Fibroblast of upper back skin (primary cell): Measurements from ENCODE around the gene PPP1R18.
A peak's percentile ranks its signal among the peaks of the same experiment; 100 is the strongest.
"Not testable (repeated sequence)": the region's sequence is repeated elsewhere in the genome, so short reads cannot be mapped to it uniquely, and the experiment has no call there.

Experiments
- DNase-seq: peaks from one replicate; pipeline ENCODE4 v3.0.0-alpha.2; 2013

Gene PPP1R18, protein sequence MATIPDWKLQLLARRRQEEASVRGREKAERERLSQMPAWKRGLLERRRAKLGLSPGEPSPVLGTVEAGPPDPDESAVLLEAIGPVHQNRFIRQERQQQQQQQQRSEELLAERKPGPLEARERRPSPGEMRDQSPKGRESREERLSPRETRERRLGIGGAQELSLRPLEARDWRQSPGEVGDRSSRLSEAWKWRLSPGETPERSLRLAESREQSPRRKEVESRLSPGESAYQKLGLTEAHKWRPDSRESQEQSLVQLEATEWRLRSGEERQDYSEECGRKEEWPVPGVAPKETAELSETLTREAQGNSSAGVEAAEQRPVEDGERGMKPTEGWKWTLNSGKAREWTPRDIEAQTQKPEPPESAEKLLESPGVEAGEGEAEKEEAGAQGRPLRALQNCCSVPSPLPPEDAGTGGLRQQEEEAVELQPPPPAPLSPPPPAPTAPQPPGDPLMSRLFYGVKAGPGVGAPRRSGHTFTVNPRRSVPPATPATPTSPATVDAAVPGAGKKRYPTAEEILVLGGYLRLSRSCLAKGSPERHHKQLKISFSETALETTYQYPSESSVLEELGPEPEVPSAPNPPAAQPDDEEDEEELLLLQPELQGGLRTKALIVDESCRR

DNA sequence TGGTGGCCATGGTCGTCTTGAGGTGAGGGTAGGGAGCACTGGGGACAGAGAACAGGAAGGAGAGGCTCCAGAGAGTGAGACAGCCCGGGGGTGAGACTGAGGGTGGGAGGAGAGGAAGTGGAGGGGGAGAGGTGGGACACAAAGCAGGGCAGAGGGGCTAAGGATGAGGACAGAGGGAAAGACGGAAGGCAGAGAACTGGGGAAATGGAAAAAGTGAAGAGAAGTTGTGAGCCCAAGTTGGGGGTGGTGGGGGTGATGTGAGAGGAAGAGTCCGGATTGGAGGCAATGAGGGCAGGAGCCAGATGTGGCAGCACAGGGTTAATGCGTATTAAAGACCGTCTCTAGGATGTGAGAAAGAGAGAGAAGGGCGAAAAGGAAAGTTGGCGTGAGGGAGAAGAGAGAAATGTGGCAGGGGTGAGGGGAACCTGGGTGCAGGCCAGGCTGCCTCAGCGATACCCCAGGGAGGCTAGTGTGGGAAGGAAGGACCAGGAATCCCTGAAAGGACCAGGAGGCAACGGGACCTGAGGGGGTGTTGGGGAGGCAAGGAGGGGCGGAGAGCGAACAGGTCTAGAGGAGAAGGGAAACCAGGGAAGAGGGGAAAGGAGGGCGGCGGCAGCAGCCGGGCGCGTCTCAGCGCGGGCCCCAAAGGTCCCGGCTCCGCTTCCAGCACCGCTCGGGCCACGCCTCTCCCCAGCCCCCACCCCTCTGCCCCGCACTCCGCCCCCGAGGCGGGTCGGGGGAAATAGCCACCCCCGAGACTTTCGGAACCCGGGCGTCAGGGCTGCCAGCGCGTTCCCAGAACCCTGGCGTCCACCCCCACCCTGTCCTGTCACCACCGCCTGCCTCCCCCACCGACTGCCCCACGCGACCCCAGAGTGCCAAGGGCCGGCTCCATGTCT is at the start of gene PPP1R18:
TSS of gene PPP1R18 (minus strand) at position 637 of the 899 bp plus-strand sequence. CDS start at position 10, 627 bp downstream.
- peak; percentile 57 for DNase-seq

DNA sequence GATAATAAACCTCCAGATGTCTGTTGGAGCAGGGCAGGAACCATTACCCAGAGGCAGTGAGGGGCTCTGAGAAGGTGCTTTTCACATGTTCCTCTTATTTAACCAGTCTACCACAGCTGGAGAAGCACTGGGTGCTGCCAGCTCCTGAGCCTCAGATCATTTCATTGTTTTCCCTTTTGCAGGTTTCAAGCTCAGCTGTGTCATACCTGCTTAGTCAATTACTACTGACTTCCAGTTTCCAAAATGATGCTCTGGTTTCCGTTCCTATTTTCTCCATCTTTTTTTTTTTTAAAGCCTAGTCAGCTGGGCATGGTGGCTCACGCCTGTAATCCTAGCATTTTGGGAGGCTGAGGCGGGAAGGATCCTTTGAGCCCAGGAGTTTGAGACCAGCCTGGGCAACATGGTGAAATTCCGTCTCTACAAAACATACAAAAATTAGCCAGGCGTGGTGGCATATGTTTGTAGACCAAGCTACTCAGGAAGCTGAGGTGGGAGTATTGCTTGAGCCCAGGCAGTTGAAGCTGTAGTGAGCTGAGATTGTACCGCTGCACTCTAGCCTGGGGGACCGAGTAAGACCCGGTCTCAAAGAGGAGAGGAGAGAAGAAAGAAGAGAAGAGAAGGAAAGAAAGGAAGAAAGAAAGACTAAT is 49.3 kb upstream of the PPP1R18 start:
- no peak for DNase-seq

DNA sequence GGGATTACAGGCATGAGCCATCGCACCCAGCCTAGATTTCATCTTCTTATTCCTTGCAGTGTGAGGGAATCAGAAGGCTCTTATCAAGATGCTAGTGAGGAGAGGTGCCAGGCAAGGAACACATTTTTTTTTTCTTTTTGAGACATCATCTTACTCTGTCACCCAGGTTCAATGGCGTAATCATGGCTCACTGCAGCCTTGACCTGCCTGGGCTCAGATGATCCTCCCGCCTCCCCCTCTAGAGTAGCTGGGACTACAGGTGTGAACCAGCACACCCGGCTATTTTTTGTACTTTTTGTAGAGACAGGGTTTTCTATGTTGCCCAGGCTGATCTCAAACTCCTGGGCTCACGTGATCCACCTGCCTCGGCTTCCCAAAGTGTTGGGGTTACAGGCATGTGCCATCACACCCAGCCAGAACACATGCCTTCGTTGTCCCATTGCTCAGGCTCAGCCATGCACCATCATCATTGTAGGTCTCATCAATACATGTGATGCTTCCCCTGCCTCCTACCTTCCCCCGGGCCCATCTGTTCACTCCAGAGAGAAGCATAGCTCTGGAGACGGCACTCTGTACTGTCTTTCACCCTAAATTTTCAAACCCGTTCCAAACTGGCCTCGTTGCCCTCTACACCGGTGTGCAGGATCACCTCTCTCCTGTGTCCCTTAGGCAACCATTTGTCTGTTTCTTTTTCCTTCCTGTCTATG is 45.9 kb upstream of the PPP1R18 start:
- no peak for DNase-seq

DNA sequence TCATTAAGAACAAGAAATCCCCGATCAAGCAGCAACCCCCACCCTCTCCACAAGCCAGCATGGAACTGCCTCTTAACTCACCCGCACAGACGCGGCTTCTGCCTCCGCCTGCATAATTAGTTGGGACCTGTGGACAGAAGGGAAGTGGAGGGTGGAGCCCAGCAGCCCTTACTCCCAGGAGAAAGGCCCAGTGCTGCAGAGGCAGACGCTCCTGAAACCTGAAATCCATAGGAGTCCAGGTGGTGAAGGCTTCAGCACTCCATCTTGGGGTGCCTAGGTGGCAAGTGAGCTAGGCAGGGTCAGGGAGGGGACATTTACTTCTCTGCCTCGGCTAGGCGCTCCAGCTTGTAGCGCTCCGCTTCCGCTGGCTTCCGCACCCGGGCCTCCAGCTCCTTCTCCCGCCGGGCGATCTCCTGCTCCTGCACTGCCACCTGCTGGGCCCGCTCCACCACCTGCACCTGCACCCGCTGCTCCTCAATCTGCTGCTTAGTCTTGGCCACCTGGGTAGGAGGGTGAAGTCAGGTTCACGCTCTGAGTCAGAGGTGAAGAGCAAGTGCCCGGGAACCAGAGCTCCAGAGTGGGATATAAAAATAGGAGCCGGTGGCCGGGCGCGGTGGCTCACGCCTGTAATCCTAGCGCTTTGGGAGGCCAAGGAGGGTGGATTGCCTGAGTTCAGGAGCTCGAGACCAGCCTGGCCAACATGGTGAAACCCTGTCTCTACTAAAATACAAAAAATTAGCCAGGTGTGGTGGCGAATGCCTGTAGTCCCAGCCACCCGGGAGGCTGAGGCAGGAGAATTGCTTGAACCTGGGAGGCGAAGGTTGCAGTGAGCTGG is 44.4 kb upstream of the PPP1R18 start:
- DNase-seq, result peak; percentile 51

DNA sequence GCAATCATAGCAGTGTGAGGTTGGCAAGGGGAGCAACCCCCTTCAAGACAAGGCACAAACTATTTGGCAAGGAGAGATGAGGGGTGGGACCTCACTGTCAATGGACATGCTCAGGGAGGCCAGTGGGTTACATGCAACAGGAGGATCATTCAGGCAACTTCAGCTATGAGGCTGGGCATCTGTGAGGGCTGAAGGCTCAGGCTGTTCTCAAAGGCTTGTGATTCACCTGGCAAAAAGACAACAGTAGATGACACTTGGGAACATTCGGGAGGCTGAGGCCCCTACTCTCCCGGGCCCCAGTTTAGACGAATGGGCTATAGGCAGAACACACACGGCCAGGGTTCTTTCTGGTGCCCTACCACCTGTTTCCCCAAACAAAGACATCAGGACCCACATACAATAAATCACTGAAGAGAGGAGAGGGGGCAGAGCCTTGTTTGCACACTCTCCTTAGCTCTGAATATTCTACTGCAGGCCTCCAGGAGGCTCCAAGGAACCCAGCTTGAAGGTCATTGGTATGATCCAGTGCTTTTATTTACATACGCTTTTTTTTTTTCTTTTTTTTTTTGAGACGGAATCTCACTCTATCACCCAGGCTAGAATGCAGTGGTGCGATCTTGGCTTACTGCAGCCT is 41.6 kb upstream of the PPP1R18 start:
- DNase-seq, result peak; percentile 53

DNA sequence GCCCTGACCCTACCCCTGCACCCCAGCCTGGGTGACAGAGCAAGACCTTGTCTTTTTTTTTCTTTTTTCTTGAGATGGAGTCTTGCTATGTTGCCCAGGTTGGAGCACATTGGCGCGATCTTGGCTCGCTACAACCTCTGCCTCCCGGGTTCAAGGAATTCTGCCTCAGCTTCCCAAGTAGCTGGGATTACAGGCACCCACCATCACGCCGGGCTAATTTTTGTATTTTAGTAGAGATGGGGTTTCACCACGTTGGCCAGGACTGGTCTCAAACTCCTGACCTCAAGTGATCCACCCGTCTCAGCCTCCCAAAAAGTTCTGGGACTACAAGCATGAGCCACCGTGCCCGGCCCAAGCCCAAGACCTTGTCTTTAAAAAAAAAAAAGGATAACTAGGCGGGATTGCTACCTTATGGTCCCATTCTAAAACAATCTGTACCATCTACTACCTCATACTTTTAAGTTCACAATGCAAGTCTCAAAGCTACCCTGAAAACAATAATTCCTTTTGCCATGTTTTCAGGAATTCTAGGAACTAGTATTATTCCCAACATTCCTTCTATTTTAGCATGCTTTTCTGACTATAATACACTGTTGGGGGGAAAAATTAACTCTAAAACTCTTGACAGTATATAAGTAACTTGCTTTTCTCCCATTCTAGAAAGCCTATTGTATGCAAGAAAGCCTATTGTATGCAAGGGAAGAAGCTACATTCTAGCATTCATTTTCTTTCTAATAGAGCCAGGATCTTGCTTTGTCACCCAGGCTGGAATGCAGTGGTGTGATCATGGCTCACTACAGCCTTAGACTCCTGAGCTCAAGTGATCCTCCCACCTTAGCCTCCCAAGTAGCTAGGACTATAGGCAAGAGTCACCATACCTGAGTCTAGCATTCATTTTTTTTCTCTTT is 40.3 kb upstream of the PPP1R18 start:
- DNase-seq, result peak; percentile 21

DNA sequence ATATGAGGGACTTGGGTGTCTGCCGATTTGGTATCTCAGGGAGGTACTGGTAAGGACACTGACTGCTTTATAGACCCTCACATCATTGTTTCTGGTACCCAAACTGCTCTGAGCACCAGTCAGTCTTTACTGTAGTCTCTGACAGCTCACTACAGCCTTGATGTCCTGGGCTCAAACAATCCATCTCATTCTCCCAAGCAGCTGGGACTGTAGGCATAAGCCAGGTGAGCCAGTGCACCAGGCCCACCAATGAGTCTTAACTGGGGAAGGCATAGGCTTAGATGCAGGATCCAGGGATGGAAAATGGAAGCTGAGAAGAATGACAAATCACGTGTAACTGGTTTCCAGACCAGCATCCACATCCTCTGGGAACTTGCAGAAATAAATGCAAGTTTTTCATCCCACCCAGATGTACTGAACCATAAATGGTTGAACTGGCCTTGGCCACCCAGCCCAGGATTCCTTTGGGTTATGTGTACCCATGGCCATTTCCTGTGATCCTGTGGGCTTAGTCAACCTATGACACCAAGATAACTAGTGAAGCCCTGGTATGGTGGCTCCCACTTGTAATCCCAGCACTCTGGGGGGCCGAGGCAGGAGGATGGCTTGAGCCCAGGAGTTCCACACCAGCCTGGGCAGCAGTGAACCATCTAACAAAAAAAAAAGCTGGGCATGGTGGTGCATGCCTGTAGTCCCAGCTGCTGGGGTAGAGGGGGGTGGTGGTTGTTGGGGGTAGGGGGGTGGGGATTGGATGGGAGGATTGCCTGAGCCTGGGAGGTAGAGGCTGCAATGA is 39.5 kb upstream of the PPP1R18 start:
- DNase-seq, result peak; percentile 65

DNA sequence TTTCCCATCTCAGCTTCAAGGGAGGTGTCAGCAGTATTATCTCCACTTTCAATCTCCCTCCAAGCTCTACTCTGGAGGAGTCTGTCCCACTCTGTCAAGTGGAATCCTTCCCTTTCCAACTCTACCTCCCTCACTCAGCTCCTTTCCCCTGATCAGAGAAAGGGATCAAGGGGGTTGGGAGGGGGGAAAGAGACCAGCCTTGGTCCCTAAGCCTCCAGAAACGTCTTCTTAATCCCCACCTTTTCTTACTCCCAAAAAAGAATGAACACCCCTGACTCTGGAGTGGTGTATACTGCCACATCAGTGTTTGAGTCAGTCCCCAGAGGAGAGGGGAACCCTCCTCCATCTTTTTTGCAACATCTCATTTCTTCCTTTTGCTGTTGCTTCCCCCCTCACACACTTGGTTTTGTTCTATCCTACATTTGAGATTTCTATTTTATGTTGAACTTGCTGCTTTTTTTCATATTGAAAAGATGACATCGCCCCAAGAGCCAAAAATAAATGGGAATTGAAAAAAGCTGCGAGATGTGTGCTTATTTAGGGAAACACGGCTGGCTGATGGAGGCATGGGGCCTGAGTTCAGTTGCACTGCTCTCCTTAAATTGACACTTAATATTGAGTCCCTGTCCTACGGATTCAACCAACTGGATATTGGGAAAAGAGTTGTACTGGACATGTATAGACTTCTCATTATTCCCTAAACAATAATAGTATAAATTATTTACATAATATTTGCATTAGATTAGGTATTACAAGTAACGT is 38.6 kb upstream of the PPP1R18 start:
- peak; percentile 24 for DNase-seq

DNA sequence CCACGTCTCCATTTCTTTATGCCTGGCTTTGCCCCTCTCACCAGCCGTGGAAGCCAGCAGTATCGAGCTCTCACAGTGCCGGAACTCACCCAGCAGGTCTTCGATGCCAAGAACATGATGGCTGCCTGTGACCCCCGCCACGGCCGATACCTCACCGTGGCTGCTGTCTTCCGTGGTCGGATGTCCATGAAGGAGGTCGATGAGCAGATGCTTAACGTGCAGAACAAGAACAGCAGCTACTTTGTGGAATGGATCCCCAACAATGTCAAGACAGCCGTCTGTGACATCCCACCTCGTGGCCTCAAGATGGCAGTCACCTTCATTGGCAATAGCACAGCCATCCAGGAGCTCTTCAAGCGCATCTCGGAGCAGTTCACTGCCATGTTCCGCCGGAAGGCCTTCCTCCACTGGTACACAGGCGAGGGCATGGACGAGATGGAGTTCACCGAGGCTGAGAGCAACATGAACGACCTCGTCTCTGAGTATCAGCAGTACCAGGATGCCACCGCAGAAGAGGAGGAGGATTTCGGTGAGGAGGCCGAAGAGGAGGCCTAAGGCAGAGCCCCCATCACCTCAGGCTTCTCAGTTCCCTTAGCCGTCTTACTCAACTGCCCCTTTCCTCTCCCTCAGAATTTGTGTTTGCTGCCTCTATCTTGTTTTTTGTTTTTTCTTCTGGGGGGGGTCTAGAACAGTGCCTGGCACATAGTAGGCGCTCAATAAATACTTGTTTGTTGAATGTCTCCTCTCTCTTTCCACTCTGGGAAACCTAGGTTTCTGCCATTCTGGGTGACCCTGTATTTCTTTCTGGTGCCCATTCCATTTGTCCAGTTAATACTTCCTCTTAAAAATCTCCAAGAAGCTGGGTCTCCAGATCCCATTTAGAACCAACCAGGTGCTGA is 37.6 kb upstream of the PPP1R18 start:
- DNase-seq, result not testable (repeated sequence)

DNA sequence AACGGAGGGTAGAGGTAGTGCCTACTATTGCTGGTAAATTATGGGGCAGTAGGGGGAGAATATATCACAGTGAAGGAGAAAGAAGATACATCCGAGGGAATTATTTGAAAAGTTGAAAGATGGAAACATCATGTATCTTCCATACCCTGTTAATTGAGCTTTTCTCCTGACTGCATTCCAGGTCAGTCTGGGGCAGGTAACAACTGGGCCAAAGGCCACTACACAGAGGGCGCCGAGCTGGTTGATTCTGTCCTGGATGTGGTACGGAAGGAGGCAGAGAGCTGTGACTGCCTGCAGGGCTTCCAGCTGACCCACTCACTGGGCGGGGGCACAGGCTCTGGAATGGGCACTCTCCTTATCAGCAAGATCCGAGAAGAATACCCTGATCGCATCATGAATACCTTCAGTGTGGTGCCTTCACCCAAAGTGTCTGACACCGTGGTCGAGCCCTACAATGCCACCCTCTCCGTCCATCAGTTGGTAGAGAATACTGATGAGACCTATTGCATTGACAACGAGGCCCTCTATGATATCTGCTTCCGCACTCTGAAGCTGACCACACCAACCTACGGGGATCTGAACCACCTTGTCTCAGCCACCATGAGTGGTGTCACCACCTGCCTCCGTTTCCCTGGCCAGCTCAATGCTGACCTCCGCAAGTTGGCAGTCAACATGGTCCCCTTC is 36.9 kb upstream of the PPP1R18 start:
- DNase-seq, result not testable (repeated sequence)

DNA sequence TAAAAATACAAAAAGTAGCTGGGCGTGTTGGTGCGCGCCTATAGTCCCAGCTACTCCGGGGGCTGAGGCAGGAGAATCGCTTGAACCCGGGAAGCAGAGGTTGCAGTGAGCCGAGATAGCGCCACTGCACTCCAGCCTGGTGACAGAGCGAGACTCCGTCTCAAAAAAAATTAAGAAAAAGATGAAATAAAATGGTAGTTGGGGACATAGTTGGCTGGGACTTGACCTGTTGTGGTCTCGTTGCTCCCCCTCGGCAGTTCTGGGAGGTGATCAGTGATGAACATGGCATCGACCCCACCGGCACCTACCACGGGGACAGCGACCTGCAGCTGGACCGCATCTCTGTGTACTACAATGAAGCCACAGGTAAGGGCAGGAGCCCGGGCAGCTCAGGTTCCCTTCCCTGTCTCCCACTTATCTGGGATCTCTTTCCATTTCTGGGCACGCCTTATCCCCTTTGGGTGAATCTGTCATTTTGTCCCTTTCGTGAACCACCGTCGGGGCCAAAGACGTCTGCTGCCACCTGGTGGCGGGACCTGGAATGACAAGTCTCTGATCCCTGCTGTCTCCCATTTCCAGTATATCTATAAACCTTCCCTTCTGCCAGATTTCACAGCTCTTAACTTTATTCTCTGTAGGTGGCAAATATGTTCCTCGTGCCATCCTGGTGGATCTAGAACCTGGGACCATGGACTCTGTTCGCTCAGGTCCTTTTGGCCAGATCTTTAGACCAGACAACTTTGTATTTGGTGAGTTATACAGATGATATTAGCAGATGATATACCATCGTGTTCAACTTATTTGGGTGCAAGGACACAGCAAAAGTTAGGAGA is 36.1 kb upstream of the PPP1R18 start:
- peak; percentile 75 for DNase-seq

DNA sequence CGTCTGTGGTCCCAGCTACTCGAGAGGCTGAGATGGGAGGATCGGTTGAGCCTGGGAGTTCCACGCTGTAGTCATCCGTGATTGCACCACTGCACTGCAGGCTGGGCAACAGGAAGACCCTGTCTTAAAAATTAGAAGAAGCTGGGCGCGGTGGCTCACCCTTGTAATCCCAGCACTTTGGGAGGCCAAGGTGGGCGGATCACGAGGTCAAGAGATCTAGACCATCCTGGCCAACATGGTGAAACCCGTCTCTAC is 35.5 kb upstream of the PPP1R18 start:
- peak; percentile 31 for DNase-seq

DNA sequence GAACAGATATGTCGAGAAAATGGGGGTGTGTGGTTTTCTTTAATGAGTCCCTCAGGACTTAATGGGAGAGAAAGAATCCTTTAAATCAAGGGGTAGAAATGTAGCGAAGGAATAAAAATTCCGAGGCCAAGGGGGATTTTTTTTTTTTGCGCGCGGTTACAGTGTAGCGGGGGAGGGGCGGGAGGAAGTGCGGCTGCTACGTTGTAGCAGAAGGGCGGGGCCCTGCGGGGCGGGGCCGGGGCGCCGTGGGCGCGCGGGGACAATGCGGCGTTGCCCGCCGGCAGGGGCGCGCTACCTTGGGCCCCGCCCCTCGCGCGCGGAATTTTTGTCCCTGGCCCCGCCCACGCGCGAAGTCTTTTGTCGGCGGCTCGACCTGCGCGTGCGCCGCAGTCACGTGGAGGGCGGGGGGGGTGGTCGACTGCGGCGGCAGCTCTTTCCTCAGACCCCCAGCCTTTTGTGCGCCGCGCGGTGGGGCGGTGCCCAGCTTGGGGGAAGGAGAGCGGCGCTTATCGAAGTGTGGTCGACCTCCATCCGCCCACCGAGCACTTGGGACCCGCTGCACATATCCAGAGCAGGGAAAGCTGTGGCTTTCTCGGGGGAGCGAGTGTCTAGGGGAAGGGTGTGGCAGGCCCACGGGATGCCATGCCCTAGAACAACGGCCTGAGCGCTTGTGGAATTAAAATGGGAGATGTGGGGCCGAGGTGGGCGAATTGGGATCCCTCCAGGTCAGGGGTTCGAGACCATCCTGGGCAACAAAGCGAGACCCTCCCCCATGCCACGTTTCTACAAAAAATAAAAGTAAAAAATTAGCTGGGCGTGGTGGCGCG is 35.0 kb upstream of the PPP1R18 start:
- DNase-seq, result peak; percentile 91

DNA sequence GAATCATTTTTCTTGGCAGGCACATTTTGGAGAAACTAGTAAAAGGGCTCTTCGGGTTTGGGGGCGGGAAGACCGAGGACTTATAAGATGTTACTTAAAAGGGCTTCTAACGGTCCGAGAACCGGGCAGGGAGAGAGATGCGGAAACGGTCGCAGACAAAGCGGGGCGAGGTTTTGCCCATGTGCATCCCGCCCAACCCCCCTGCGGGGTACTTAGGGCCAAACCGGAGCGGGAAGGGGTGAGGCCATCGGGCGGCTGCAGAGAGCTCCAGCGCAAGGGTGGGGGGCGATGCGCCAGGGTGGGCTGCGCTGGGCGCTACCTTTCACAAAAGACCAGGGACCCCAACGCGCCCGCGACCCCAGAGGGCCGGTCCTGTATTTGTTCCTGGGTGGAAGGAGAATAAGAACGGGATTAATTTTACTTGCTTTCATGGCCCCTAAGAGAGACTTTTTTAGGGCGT is 34.3 kb upstream of the PPP1R18 start:
- peak; percentile 55 for DNase-seq
